Vagina (tissue), 2 donors: ENCODE measurements around the gene NDOR1. TPM values are rescaled to one million over a fixed set of nuclear protein-coding genes. Genes with fewer than 3 reads are reported as not detected.

ENCODE experiments used
- DNase-seq, 2 donors: peaks; one replicate each; pipeline ENCODE4 v3.0.0-alpha.2; 2017; ENCODE audit errors: extremely low spot score in 2 of 2
- H3K27ac ChIP-seq: fragments of 200-600 bp; sonication (generic); one replicate; pipeline ENCODE4 v1.5.1; 2019
- H3K27me3 ChIP-seq: fragments of 200-600 bp; sonication (generic); one replicate; pipeline ENCODE4 v1.5.1; 2019
- H3K36me3 ChIP-seq, 2 donors: fragments of 200-600 bp; sonication (generic); one replicate each; pipeline ENCODE4 v1.5.1; 2017 to 2019
- H3K4me1 ChIP-seq: fragments of 200-600 bp; sonication (generic); one replicate; pipeline ENCODE4 v1.5.1; 2019
- H3K4me3 ChIP-seq, 2 donors: fragments of 200-600 bp; sonication (generic); 1 replicate in 1 of 2; 2 replicates in 1 of 2; pipeline ENCODE4 v1.5.1; 2016 to 2019
- H3K9me3 ChIP-seq: fragments of 200-600 bp; sonication (generic); one replicate; pipeline ENCODE4 v1.5.1; 2019
- POLR2A ChIP-seq, 2 donors: fragments of 450-650 bp; IDR thresholded peaks; one replicate each; pipeline ENCODE4 v1.6.1; 2017; ENCODE audit warnings: antibody characterized with exemption in 2 of 2, mild to moderate bottlenecking in 2 of 2, moderate library complexity in 2 of 2
- POLR2AphosphoS5 ChIP-seq, 2 donors: sonication (generic); formaldehyde crosslinking; IDR thresholded peaks; one replicate each; pipeline ENCODE4 v1.9.0; 2017; ENCODE audit warnings: antibody characterized with exemption in 2 of 2, mild to moderate bottlenecking in 2 of 2, low read depth in 1 of 2; ENCODE audit not compliant: insufficient read depth in 1 of 2
- intact Hi-C: fragments of 100-400 bp; cut with DNase I; formaldehyde crosslinking; loops from one replicate; pipeline ENCODE4 v1.15.1; 2023
- total RNA-seq: library from RNA; depleted of rRNA; stranded (reverse); fragments of >200 nt; gene quantifications from one replicate; pipeline ENCODE4 v1.2.3, GENCODE V29; 2016
- TF ChIP-seq, protein P1 (sequence below), 3 experiments: fragments of 450-650 bp in 2 of 3; fragments of 200-600 bp in 1 of 3; sonication (generic) in 1 of 3; IDR thresholded peaks; one replicate each; pipeline ENCODE4 v1.5.1; 2017 to 2019; ENCODE audit warnings: antibody characterized with exemption in 3 of 3, mild to moderate bottlenecking in 2 of 3, moderate library complexity in 2 of 3

The NDOR1 gene
- total RNA-seq, 1 donor from 2014 or later = 12.0 TPM

DNA sequence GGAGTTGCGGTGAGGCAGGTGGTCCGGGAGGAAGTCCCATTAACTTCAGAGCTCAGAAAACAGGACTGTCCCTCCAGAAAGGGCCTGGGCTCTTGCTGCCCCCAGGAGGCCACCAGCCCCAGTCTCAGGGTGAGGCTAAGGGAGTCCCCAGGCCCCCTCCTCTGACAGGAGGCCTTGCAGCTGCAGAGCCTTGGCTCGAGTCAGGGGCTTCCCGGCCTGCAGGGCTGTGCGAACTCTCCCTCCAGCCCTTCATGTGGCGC lies 42.3 kb downstream of the NDOR1 start:
- Histone ChIP-seq H3K27ac (no peak overlapping the region), H3K36me3 (peaks cover 0 to 11% of the 10 kb centered on the region in 2 donors), H3K4me1 (peaks cover 22% of the 10 kb centered on the region), H3K9me3 (no peaks in the 10 kb centered on the region), H3K4me3 (no peak overlapping the region), H3K27me3 (no peaks in the 10 kb centered on the region)
- TF ChIP-seq POLR2AphosphoS5 (IDR thresholded peaks at IDR 0.05; ENCODE audit: insufficient read depth in 1 of 2, low read depth in 1 of 2) (no peak), POLR2A (IDR thresholded peaks at IDR 0.05) (no peak)
- TF ChIP-seq, protein P1, sequence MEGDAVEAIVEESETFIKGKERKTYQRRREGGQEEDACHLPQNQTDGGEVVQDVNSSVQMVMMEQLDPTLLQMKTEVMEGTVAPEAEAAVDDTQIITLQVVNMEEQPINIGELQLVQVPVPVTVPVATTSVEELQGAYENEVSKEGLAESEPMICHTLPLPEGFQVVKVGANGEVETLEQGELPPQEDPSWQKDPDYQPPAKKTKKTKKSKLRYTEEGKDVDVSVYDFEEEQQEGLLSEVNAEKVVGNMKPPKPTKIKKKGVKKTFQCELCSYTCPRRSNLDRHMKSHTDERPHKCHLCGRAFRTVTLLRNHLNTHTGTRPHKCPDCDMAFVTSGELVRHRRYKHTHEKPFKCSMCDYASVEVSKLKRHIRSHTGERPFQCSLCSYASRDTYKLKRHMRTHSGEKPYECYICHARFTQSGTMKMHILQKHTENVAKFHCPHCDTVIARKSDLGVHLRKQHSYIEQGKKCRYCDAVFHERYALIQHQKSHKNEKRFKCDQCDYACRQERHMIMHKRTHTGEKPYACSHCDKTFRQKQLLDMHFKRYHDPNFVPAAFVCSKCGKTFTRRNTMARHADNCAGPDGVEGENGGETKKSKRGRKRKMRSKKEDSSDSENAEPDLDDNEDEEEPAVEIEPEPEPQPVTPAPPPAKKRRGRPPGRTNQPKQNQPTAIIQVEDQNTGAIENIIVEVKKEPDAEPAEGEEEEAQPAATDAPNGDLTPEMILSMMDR (IDR thresholded peaks at IDR 0.05) = no peak
- DNase-seq = no peak
- intact Hi-C loops = no loop called here

DNA sequence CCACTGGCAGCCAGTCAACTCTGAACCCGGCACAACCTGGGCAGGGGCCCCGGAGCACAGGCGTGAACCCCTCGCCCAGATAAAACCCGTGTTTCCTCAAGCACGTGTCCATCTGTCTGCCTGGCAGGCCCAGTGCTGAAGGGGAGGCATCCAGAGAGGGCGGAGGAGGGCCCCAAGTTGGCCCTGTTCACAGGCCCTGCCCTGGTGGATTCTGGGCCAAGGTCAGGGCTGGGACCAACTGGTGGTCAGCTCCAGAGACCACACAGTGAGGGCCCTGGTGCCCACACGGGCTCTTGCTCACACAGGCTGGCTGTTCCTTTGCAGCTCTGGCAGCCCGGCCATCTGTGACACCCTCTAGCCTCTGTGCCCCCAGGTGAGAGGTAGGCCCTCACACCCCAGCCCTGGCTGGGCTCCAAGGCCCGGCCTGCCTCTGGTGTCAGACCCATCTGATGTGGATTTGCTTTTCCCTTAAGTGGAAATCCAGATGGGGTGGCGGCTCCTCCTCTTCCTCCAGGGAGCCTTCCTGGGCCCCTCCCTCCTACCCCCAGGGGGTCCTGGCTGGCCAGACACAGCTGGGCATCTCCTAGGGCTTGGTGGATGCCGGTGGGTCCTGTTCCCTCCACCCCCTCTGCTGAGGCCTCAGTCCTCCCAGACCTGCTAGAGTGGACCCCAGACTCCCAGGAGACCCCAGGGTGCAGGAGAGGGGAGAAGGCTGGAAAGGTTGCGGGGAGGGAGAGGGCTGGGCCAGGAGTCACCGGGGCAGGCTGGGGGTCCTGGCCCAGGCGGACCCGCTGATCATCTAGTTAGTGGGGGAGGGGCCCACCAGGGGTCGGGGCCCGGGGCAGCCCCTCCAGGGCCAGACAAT lies 45.1 kb downstream of the NDOR1 start:
- Histone ChIP-seq H3K36me3 (no peaks in the 10 kb centered on the region), H3K27ac (no peak overlapping the region), H3K4me1 (peaks cover 10% of the 10 kb centered on the region), H3K27me3 (no peaks in the 10 kb centered on the region), H3K9me3 (no peaks in the 10 kb centered on the region), H3K4me3 (no peak overlapping the region)
- TF ChIP-seq POLR2A (IDR thresholded peaks at IDR 0.05) (no peak), POLR2AphosphoS5 (IDR thresholded peaks at IDR 0.05; ENCODE audit: insufficient read depth in 1 of 2, low read depth in 1 of 2) (no peak)
- no peak for DNase-seq
- intact Hi-C loops = no loop called here

DNA sequence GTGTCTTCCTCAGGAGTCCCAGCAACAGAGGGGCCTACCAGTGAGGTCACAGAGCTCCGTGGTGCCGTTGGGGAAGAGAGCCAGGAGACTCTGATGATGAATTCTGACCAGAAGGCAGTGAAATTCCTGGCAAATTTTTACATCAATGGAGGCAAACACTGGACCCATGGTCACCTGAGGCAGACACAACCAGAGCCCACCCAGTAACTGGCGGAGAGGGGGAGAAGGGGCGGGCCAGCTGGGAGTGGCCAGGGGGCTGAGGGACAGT lies 45.6 kb downstream of the NDOR1 start, which contains the start of gene STPG3:
STPG3 (plus strand) TSS at position 93 of the 268 bp plus-strand sequence; CDS start at position 94, 1 bp downstream.
- intact Hi-C loops = no loop called here

DNA sequence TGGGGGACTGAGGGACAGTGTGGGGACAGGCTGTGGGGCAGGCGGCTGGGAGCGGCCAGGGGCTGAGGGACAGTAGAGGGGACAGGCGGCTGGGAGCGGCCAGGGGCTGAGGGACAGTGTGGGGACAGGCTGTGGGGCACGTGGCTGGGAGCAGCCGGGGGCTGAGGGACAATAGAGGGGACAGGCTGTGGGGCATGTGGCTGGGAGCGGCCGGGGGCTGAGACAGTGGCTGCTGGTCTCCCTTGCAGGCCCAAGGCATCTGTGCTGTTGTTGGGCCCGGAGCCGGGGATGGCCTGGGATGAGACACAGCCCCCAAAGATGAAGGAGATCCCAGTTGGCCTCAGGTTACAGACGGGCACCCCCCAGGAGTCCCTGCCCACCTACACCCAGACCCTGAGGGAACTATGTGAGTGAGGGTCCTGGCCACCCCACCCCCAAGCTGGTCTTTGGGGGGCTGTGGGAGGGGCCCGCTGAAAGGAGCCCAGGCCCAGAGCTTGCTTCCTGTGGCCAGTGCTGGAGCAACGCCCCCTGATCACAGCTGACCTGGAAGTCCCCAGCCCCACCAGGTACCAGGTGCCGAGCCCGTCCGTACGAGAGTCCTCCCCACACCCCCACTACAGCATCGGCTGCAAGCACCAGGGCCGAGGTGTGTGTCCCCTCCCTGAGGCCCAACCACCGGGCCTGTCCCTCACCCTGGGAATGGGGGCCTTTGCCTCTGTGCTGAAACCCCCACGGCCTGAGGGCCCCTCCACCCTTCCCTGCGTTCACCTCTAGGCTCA lies 46.2 kb downstream of the NDOR1 start:
- H3K4me3 ChIP-seq = no peak overlapping the region
- intact Hi-C loops = no loop called here

More for the DNA sequence above, 45.6 kb downstream of the NDOR1 start, which contains the start of gene STPG3:
- DNase-seq = no peak
- Histone ChIP-seq H3K27me3 (no peaks in the 10 kb centered on the region), H3K4me1 (peaks cover 16% of the 10 kb centered on the region), H3K27ac (no peak within 1 kb of the TSS), H3K9me3 (no peaks in the 10 kb centered on the region), H3K36me3 (no peaks in the 10 kb centered on the region), H3K4me3 (no peak within 1 kb of the TSS)
- TF ChIP-seq POLR2A (IDR thresholded peaks at IDR 0.05) (no peak), POLR2AphosphoS5 (IDR thresholded peaks at IDR 0.05; ENCODE audit: insufficient read depth in 1 of 2, low read depth in 1 of 2) (no peak)
- TF ChIP-seq, protein P1 (IDR thresholded peaks at IDR 0.05) = no peak

More for the DNA sequence above, 46.2 kb downstream of the NDOR1 start:
- no peak for DNase-seq
- no peak overlapping the region for H3K27ac ChIP-seq
- H3K9me3 ChIP-seq = no peaks in the 10 kb centered on the region
- H3K4me1 ChIP-seq = peaks cover 21% of the 10 kb centered on the region
- H3K27me3 ChIP-seq = no peaks in the 10 kb centered on the region
- no peaks in the 10 kb centered on the region for H3K36me3 ChIP-seq
- TF ChIP-seq, protein P1 (IDR thresholded peaks at IDR 0.05) = no peak
- TF ChIP-seq POLR2AphosphoS5 (IDR thresholded peaks at IDR 0.05; ENCODE audit: insufficient read depth in 1 of 2, low read depth in 1 of 2) (no peak), POLR2A (IDR thresholded peaks at IDR 0.05) (no peak)
